WTC11 (cell line): Measurements from ENCODE around the gene MAP3K2.

Experiments used
- JUN ChIP-seq: sonication (generic); formaldehyde crosslinking; IDR thresholded peaks from 2 replicates; pipeline ENCODE4 v1.8.0; 2023; ENCODE audit warnings: mild to moderate bottlenecking, missing genetic modification reagents
- TF ChIP-seq, protein P1 (sequence below): fragments of 200-600 bp; IDR thresholded peaks from 2 replicates; pipeline ENCODE4 v1.8.0; 2022; ENCODE audit warnings: antibody characterized with exemption

DNA sequence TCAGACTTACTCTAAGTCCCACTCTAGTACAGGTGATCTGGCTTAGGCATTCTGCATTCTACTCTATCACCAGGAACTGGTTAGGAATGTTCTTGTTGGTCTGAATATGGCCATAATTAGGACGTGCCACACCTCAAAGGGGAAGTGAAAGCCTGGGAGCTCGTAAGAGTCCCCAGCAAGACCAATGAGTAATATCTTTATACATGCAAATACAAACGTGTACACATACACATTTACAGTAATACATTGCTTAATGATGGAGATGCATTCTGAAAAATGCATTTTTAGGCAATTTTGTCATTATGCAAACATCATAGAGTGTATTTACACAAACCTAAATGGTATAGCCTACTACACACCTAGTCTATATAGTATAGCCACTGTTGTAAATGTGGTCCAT is 74.4 kb downstream of the MAP3K2 start:
- TF ChIP-seq, protein P1, sequence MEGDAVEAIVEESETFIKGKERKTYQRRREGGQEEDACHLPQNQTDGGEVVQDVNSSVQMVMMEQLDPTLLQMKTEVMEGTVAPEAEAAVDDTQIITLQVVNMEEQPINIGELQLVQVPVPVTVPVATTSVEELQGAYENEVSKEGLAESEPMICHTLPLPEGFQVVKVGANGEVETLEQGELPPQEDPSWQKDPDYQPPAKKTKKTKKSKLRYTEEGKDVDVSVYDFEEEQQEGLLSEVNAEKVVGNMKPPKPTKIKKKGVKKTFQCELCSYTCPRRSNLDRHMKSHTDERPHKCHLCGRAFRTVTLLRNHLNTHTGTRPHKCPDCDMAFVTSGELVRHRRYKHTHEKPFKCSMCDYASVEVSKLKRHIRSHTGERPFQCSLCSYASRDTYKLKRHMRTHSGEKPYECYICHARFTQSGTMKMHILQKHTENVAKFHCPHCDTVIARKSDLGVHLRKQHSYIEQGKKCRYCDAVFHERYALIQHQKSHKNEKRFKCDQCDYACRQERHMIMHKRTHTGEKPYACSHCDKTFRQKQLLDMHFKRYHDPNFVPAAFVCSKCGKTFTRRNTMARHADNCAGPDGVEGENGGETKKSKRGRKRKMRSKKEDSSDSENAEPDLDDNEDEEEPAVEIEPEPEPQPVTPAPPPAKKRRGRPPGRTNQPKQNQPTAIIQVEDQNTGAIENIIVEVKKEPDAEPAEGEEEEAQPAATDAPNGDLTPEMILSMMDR: no peak
- TF ChIP-seq JUN (CRISPR knock-in tag): no peak
